PC-9 (cell line): ENCODE measurements around the gene TSPAN14.

ENCODE experiments used
- EZH2 ChIP-seq: fragments of 200-600 bp; sonication (generic); IDR thresholded peaks from 2 replicates; pipeline ENCODE4 v1.8.0; 2017; ENCODE audit warnings: antibody characterized with exemption, low read depth
- TF ChIP-seq, protein P1 (sequence below): fragments of 200-600 bp; sonication (generic); conservative IDR thresholded peaks from 2 replicates; pipeline ENCODE4 v1.6.1; 2017; ENCODE audit warnings: mixed run types, antibody characterized with exemption, mild to moderate bottlenecking, moderate library complexity

DNA sequence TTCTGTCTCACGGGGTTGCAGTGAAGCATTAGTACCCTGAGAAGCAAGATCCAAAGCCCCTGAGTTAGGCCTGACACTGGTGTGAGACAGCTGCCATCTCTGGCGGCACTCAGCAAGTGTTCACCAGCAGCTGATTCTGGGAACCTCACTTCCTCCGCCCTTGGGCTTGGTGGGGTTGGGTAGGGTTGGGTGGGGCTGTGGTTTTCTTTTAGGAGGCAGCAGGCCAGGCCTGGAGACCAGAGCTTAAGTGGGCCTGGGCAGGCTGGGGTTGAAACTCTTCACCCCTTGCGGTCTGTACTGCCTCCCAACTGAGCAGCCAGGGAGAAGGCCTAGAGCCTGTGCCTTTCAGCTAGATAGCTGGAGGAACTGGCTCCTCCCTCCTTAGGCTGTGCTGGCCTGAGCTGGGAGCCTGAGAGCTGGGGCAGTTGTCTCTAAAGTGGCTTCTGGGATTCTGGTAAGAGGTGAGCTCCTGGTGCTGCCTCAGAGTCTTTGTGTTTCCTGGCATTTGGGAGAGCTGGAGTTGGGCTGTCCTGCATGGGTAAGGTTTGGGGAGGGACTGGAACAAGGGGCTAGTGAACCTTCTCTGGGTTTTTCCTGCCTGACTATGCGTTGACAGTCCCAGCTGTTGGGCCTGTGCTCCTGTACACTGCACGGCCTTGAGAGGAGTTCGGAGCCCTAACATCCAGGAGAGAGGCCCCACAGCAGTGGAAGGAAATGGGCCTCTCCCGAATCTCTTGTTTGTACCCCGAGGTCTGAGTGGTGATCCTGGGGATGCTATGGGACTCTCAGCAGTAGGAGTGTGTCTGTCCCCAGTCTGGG lies 5.1 kb downstream of the TSPAN14 start:
- TF ChIP-seq, protein P1, sequence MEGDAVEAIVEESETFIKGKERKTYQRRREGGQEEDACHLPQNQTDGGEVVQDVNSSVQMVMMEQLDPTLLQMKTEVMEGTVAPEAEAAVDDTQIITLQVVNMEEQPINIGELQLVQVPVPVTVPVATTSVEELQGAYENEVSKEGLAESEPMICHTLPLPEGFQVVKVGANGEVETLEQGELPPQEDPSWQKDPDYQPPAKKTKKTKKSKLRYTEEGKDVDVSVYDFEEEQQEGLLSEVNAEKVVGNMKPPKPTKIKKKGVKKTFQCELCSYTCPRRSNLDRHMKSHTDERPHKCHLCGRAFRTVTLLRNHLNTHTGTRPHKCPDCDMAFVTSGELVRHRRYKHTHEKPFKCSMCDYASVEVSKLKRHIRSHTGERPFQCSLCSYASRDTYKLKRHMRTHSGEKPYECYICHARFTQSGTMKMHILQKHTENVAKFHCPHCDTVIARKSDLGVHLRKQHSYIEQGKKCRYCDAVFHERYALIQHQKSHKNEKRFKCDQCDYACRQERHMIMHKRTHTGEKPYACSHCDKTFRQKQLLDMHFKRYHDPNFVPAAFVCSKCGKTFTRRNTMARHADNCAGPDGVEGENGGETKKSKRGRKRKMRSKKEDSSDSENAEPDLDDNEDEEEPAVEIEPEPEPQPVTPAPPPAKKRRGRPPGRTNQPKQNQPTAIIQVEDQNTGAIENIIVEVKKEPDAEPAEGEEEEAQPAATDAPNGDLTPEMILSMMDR, result no peak; the same call in 1 of the 2 replicates
- no peak for TF ChIP-seq EZH2
